GM04504 (cell line): Measurements from ENCODE around the gene TMEM139.
A peak's percentile ranks its signal among the peaks of the same experiment; 100 is the strongest.
"Not testable (repeated sequence)": the region's sequence is repeated elsewhere in the genome, so short reads cannot be mapped to it uniquely, and the experiment has no call there.

ENCODE experiments used
- DNase-seq: peaks from one replicate; pipeline ENCODE4 v3.0.0-alpha.2; 2012; ENCODE audit warnings: low read depth

The TMEM139 gene

DNA sequence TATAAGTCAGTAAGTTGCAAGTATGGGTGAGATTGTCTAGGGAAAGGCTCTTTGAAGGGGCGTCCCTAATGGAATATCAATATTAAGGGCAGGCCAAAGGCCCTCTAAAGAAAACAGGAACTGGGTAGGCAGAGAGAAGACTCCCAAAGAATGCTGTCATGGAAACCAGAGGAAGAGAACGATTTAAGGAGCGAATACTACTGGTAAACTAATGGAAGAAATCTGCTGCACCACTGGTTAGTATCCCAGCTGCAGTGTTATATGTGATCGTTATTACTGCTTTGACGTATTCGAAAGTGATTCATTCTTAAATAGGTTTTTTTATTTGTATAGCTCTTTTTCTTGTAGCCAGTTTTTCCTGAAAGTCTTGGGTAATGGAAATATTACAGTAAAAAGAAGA is 4.7 kb downstream of the TMEM139 start:
- no peak for DNase-seq

DNA sequence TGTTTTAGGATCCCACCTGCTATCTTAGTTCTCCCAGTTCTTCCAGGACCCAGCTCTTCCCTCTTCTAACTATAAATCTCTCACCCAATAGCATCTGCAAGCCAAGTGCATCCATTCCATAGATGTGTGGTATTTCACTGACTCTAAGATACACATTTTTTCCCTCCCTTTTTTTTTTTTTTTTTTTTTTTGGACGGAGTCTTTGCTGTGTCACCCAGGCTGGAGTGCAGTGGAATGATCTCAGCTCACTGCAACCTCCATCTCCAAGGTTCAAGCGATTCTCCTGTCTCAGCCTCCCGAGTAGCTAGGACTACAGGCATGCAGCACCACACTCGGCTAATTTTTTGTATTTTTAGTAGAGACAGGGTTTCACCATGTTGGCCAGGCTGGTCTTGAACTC is 5.1 kb downstream of the TMEM139 start:
- not testable (repeated sequence) for DNase-seq

DNA sequence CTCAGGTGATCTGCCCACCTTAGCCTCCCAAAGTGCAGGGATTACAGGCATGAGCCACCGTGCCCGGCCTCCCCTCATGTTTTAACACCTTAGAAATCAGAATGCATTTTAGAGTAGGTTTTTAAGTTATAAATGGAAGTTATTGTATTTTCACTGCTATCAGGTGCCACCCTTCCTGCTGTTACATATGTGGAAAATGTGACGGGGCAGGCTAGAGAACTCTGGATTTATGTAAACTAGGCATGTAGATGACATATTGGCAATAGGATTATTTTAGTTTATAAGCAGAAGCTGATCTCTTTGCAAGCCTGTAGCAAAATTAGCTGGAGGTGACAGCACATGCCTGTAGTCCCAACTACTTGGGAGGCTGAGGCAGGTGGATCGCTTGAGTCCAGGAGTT is 5.5 kb downstream of the TMEM139 start:
- no peak for DNase-seq

DNA sequence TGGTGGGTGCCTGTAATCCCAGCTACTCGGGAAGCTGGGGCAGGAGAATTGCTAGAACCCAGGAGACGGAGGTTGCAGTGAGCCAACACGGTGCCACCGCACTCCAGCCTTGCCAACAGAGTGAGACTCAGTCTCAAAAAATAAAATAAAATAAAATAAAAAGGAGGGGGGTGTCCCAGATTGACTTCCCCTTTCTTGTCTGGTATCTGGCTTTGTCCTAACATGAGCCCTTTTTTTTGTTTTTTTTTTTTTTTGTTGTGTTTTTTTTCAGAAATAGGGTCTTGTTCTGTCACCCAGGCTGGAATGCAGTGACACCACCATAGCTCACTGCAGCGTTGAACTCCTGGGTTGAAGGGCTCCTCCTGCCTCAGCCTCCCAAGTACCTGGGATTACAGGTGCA is 8.1 kb downstream of the TMEM139 start:
- DNase-seq = no peak

DNA sequence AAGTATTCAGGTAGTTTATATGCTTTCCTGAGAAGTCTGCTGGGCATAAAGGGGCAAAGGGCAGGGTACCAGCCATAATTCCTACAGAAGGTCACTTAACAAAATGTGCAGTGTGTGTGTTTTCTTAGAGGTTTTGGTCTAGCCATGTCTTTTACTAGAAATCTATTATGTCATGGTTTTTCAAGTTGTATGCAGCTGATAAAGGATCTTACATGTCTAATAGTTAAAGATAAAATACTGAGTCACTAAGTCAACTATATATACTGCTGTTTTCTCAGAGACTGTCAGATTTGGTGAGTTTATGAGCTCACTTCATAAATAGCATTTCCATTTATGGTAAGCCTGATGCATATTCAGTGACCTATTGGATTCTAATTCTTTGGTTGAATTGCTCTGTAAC is 11.1 kb downstream of the TMEM139 start:
- no peak for DNase-seq

DNA sequence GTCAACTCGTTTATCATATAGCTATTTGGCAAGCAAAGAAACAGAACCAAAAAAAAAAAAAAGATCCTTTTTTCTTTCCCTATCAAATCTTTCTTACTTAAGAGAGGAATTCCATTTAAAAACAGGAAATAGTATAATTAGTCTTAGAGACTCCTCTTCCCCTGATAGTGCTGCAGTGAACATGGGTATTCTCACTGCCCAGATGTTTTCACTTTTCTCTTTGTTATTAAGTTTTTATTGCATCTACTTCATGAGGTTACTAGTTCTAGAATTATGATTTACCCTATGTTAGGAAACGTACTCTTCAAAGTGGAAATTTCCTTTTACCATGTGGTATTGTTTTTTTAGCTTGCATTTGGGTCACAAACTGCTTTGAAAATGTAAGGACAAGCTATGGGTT is 11.9 kb downstream of the TMEM139 start:
- no peak for DNase-seq

DNA sequence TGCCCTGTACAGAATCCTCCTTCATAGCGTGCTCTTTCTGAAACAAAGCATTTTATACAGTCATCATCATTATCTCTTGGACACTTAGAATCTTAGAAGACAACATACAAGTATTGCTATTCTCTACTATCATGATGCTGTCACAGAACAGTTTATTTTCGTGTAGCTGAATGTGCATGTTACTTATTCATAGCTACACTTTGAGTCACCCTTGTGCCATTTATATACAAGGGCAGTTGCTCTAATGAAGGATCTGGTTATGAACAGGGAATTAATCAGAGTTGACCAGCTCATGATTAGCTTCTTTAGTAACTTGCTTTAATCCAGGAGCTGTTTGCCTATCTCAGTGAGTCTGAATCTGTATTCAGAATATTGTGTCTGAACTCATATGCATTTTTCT is 14.6 kb downstream of the TMEM139 start:
- no peak for DNase-seq

DNA sequence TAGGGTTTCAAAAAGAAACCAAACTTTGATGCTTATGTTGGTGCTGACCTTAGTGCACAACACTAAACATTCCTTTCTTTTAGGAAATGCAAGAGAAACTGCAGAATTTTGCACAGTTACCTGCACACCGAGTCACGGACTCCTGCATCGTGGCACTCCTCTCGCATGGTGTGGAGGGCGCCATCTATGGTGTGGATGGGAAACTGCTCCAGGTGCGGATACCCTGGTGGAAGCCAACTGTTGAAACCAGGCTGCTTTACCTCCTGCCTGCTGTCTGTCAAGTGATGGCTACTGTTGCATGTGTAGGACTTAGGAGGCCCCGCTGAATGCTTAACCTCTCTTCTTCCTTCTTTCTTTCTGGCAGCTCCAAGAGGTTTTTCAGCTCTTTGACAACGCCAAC is 15.1 kb downstream of the TMEM139 start:
- no peak for DNase-seq

DNA sequence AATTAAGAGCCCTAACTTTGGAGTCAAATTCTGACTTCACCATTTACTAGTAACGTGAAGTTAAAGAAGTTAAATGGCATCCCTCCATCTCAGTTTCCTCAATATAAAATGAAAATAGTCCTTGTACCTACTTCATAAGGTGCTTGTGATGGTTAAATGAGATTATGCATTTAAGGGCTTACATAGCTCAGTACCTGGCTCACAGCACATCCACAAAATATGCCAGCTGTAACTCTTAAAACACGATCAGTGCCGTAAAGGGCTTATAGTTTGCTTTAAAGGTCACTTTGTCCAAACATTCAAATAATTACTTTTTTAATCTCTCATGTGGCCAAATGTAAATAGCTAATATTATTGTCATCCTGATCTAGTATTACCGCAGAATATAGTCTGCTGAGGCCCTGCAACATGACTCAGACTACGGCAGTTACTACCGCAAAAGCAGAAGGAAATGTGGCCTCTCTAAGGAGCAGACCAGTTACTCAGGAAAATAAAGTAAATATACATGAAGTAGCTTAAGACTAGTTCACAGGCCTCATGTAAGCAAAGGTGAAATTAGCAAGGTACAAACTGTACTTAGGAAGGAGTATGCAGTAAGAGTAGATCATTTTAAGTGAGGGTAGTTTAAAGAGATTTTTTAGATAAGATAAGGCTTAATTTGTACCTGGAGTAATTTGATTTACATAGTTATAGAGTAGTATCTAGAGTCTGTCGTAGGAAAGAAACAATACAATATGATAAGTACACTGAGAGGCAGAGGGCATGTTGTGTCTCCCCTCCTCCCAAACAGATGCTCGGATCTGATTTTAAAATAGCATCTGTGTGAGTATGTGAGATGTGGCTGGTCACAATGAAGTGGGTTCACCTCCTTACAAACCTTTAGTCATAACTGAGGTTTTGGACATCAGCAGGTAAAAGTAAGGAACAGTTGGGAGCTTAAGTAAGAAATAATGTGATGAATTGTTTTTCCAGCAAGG is 16.5 kb downstream of the TMEM139 start:
- no peak for DNase-seq

DNA sequence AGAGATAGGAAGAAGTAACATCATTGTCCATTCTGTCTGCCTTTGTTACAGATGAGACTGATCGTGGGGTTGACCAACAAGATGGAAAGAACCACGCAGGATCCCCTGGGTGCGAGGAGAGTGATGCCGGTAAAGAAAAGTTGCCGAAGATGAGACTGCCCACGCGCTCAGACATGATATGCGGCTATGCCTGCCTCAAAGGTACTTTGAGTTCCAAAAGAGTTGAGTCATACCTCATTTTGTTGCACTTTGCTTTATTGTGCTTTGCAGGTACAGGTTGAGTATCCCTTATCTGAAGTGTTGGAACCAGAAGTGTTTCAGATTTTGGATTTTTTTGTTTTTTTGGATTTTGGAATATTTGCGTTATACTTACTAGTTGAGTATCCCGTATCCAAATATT is 19.0 kb downstream of the TMEM139 start:
- no peak for DNase-seq

DNA sequence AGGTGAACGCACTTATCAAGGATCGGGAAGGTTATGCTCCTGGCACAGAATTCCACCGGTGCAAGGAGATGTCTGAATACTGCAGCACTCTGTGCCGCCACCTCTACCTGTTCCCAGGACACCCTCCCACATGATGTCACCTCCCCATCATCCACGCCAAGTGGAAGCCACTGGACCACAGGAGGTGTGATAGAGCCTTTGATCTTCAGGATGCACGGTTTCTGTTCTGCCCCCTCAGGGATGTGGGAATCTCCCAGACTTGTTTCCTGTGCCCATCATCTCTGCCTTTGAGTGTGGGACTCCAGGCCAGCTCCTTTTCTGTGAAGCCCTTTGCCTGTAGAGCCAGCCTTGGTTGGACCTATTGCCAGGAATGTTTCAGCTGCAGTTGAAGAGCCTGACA is 20.2 kb downstream of the TMEM139 start:
- no peak for DNase-seq

DNA sequence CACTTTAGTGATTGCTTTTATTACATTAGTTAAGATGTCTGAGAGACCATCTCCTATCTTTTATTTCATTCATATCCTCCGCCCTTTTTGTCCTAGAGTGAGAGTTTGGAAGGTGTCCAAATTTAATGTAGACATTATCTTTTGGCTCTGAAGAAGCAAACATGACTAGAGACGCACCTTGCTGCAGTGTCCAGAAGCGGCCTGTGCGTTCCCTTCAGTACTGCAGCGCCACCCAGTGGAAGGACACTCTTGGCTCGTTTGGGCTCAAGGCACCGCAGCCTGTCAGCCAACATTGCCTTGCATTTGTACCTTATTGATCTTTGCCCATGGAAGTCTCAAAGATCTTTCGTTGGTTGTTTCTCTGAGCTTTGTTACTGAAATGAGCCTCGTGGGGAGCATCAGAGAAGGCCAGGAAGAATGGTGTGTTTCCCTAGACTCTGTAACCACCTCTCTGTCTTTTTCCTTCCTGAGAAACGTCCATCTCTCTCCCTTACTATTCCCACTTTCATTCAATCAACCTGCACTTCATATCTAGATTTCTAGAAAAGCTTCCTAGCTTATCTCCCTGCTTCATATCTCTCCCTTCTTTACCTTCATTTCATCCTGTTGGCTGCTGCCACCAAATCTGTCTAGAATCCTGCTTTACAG is 20.8 kb downstream of the TMEM139 start:
- DNase-seq = no peak

DNA sequence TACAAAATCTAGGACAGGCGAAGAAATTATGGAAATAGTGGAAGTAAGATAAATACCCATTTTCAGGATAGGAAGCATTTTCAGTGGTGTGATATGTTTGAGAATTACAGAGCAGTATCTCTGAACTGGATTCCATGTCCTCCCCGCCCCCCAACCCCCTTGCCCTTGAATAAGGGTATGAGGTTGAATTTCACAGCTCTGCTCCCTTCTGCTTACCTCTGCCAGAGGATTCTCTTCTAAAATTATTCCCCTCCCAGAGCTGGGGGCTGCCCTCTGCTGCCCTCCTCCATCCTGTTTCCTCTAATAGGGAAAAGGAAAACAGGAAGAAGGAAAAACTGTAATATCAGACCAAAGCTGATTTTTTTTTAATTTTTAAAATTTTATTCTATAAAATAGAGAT is 23.9 kb downstream of the TMEM139 start:
- no peak for DNase-seq

DNA sequence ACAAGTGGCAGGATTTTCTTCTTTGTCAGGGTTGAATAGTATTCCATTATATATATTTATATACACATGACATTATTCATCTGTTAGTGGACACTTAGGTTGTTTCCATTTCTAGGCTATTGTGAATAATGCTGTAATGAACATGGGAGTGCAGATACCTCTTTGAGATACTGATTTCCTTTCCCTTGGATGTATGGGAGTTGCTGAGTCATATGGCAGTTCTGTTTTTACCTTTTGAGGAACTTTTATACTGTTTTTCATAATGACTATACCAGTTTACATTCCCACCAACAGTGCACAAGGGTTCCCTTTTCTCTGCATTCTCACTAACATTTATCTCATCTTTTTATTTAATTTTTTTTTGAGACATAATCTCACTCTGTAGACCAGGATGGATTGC is 29.4 kb downstream of the TMEM139 start:
- no peak for DNase-seq

DNA sequence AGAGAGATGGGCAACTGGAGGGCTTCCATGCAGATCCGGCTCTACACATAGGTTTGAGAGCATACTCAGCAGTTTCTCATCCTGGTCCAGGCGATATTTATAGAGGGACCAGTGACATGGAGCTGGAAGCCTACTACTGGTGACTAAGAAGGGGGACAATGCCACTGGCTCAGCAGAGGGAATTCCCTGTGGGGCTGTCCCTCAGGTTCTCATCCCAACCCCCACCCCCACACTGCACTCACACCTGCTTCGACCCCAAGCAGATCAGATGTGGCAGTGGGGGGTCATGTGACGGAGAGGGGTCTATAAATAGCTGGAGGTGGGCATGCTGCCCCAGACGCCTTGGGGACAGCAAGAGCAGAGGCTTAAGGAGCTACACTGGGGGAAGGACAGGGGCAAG is 31.0 kb downstream of the TMEM139 start, which contains the start of gene CLCN1:
TSS of gene CLCN1 (plus strand) at position 336 of the 400 bp plus-strand sequence. CDS start 102 bp downstream, outside the sequence.
- no peak for DNase-seq

DNA sequence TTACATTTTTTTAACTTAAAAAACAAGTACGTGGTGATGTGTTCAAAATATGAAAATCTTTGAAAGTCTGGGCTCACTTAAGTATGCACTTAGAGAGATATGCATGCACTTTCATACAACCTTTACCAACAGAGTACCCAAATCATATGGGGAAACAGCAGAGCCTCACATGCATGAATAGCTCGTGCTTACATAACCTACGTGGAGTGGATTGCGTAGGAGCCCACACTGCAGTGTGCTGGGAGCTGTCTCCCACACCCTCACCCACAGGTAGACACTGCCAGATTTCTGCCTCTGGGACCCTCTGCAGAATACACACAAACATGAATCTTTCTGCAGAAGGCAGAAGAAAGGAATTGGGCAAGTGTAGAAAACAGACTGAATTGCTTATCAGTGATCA is 31.7 kb downstream of the TMEM139 start:
- no peak for DNase-seq

DNA sequence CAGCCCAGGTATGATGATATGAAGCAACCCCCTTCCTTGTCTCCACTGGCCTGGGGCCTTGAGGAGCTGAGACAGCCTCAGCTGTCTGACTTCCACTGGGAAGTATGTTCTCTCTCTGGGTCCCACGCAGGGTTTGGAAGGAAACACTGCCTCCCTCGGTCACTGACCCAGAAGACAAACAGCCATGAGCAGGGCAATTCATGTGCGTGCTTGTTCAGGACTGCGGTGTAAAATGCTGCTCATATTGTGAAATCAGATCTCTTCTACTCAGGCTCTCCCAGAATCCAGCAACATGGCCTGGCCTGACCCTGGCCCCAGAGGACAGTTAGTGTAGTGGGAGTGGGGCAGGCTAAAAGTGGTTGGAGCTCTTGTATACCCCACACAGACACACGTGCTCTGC is 33.9 kb downstream of the TMEM139 start:
- DNase-seq = peak; percentile 17

DNA sequence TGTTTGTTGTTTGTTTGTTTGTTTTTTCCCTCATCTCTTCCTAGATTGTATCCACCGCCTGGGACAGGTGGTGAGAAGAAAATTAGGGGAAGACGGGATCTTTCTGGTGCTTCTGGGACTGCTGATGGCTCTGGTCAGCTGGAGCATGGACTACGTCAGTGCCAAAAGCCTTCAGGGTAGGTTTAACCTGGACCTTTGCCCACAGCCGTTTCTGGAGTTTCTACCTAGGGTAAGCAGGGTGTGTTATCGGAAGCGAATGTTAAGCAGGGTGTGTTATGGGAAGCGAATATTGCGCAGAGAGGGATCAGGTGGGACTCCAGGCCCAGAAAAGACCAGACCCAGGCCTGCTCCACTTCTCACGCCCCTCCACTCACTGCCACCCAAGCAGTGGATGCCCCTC is 35.9 kb downstream of the TMEM139 start:
- DNase-seq = no peak

DNA sequence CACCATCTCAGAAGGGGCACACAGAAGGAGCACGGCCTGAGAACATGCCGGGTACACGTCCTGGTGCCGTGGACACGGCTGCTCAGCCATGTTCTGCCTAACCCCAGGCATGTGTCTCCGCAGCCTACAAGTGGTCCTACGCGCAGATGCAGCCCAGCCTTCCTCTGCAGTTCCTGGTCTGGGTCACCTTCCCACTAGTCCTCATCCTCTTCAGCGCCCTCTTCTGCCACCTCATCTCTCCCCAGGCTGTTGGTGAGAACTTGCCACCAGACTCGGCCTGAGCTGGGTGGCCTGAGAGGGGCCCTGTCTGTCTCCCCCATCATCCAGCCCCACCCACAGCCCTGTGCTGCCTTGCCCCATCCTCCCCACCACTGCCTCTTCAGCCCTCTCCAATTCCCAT is 36.5 kb downstream of the TMEM139 start:
- DNase-seq = no peak

DNA sequence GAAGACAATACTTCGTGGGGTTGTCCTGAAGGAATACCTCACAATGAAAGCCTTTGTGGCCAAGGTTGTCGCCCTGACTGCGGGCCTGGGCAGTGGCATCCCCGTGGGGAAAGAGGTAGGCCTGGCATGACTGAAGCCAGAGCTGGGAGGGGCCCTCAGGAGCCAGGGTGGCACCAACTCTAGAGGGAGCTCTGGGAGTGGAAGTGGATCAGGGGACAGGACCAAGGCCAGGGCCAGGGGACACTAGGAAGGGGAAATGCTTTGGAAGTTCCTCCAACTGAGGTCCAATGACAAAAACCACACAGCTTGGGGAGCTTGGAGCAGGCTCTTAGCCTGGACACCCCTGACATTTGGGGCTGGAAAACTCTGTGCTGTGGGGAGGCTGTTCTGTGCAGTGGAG is 37.0 kb downstream of the TMEM139 start:
- DNase-seq = no peak

DNA sequence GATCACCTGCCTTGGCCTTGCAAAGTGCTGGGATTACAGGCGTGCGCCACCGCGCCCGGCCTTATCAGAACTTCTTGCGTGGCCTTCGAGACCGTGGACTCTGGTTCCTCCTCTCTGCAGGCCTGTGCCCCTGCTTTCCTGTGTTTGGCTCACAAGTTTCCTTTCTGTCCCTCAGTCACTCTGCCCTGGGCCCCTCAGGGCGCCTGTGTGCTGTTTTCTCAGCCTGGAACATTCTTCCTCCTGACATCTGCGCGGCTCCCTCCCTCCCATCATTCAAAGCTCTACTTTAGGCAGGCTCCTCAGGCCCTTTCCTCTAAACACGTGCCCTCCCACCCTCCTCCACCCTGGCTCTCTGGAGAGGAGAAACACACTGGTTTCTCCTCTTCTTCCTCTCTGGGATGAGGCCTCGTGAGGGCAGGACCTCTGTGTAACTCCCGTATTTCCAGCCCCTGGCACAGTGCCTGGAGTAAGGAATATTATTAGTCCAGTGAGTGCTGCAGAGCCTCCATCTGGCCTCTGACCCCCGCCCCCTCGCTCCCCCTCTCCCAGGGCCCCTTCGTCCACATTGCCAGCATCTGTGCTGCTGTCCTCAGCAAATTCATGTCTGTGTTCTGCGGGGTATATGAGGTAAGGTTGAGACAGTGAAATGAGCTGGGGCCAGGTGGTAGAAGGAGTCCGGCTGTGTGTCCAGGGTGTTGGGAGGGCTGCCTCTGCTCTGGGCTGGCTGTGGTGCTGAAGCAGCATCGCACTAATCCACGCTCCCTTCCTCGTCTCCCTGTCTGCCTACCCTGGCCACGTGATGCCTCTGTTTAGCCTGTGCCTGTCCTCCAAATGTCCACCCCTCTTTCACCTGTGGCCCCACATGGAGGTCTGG is 38.2 kb downstream of the TMEM139 start:
- DNase-seq = no peak

DNA sequence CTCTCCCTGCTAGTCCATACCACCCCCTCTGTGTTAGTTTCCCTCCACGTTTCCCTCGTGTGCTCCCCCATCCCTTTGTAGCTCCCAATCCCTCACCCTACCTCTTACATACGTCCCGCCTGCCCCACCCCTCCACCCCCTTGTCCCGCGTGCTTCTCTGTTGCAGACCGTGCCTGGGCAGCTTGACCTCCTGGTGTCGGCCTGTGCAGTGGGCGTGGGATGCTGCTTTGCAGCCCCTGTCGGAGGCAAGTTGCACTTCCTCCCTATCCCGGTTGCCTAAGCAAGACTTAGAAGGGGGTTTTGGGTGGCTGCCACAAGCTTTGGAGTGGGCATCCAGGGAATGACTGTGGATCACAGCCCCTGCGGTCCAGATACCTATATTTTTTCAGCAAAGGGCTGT is 38.9 kb downstream of the TMEM139 start:
- no peak for DNase-seq
